Brain microvascular endothelial cell (primary cell): ENCODE results near the gene STAG2.

Experiments
- DNase-seq: peaks from one replicate; pipeline ENCODE4 v3.0.0-alpha.2; 2020
- H3K27ac ChIP-seq: fragments of 250-450 bp; sonication (Bioruptor Pico); 2 replicates; pipeline ENCODE4 v1.5.1; 2020; ENCODE audit warnings: mild to moderate bottlenecking, moderate library complexity
- H3K27me3 ChIP-seq: fragments of 250-450 bp; sonication (Bioruptor Pico); replicated peaks from 2 replicates; pipeline ENCODE4 v1.5.1; 2020; ENCODE audit warnings: mild to moderate bottlenecking
- H3K36me3 ChIP-seq: fragments of 250-450 bp; sonication (Bioruptor Pico); replicated peaks from 2 replicates; pipeline ENCODE4 v1.5.1; 2020; ENCODE audit warnings: mild to moderate bottlenecking
- H3K4me3 ChIP-seq: 2 replicates; pipeline ENCODE4 v1.5.1; 2011; ENCODE audit warnings: low read depth, mild to moderate bottlenecking, control low read depth, low read length, moderate library complexity
- in situ Hi-C: cut with HindIII; loops from 2 replicates; pipeline ENCODE4 v1.10.0; 2017; ENCODE audit warnings: low sequenced_read_pairs, low pct_ligation_motif_present
- TF ChIP-seq, protein P1 (sequence below): IDR thresholded peaks from 2 replicates; pipeline ENCODE4 v1.5.1; 2011; ENCODE audit warnings: low read depth, mild to moderate bottlenecking, moderate library complexity, low read length, control low read depth, inconsistent platforms; ENCODE audit errors: missing control alignments

Gene STAG2

DNA sequence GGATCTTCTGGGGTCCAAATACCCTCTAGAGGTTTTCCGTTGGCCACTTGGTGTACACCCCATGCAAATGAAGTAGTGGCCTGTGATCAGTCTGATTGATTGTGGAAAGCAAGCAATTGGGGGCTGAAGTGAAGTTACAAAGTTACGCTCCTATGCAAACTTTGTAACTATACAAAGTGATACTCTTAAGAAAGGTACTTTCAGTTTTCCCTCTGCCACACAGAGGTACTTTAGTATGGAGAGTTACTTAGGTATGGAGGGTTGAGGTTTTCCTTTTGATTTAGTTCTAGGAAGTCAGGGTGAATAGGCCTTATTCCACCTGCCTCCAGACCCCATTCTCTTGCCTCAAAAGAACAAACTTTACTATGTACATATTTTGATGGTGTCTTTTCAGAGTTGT lies 28.7 kb downstream of the STAG2 start:
- H3K36me3 ChIP-seq, result no peaks in the 10 kb centered on the region
- no peaks in the 10 kb centered on the region for H3K27me3 ChIP-seq
- no peak overlapping the region for H3K27ac ChIP-seq
- in situ Hi-C loops, result no loop called here
- DNase-seq, result no peak
- H3K4me3 ChIP-seq, result no peak overlapping the region
- TF ChIP-seq, protein P1, sequence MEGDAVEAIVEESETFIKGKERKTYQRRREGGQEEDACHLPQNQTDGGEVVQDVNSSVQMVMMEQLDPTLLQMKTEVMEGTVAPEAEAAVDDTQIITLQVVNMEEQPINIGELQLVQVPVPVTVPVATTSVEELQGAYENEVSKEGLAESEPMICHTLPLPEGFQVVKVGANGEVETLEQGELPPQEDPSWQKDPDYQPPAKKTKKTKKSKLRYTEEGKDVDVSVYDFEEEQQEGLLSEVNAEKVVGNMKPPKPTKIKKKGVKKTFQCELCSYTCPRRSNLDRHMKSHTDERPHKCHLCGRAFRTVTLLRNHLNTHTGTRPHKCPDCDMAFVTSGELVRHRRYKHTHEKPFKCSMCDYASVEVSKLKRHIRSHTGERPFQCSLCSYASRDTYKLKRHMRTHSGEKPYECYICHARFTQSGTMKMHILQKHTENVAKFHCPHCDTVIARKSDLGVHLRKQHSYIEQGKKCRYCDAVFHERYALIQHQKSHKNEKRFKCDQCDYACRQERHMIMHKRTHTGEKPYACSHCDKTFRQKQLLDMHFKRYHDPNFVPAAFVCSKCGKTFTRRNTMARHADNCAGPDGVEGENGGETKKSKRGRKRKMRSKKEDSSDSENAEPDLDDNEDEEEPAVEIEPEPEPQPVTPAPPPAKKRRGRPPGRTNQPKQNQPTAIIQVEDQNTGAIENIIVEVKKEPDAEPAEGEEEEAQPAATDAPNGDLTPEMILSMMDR, result no peak

DNA sequence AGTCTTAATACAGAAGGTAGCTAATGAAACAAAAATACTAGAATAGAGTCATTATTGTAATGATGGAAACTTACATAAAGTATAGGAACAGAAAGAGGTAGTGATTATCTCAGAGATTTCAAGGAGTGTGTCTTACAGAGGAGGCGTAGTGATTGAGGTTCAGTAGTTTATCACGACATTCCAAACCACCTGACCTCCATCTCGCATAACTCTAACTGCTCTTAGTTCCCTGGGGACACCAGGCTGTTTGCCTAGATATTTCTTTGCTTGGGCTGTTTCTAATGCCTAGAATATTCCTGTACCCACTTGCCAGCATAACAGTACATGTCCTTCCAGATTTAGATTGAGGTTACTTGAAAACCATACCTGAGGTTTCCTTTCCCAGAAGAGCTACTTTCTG lies 29.1 kb downstream of the STAG2 start:
- DNase-seq, result peak; percentile 14
- no peaks in the 10 kb centered on the region for H3K36me3 ChIP-seq
- TF ChIP-seq, protein P1, result no peak
- H3K27me3 ChIP-seq, result no peaks in the 10 kb centered on the region
- H3K4me3 ChIP-seq, result no peak overlapping the region
- in situ Hi-C loops, result no loop called here
- no peak overlapping the region for H3K27ac ChIP-seq

DNA sequence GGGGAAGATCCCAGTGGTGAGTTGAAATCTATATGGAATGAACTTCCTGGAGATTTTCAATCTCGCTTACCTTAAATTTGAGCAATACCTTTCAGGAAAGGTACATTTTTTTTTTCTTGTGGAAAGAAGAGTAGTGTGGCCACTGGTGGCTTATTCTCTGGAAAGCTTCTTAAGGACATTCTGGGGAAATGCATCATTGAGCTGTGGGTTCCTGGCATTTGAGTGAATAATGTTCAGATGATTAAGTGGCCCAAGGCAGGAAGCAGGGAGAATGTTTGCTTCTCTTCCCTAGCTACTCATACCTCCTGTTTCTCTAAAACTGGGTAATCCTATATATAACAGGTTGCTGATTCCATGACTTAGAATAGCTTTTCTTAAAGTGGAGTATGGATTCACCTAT lies 31.8 kb downstream of the STAG2 start:
- no peaks in the 10 kb centered on the region for H3K27me3 ChIP-seq
- in situ Hi-C loops, result no loop called here
- H3K36me3 ChIP-seq, result no peaks in the 10 kb centered on the region
- TF ChIP-seq, protein P1, result no peak
- H3K27ac ChIP-seq, result peak overlapping the region; percentile 16
- DNase-seq, result peak; percentile 65
- no peak overlapping the region for H3K4me3 ChIP-seq

DNA sequence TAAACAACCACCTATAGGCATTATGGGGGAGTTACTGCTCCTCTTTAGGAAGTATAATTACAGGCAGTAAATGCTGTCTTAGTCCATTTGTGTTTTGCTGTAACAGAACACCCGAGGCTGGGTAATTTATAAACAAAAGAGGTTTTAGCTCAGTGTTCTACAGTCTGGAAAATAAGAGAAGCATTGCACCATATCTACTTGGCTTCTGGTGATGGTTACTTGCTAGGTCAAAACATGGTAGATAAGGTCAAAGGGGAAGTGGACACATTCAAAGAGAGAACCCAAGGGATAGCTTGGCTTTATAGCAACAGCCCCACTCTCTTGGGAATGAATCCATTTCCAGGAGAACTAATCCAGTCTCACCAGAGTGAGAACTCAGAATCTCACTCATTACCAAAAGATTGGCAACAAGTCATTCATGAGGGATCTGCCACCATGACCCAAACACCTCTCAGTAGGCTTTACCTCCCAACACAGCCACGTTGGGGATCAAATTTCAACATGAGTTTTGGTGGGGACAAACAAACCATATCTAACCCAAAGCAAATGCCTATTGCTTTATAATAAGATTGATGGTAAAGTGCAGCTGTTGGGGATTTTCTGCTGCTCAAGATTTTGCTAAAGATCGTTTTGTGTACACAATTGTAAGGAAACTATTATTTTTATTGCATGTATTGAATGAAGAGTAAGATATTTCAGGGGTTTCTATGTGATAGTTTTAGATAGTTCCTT lies 32.6 kb downstream of the STAG2 start:
- TF ChIP-seq, protein P1, result no peak
- in situ Hi-C loops, result no loop called here
- Histone ChIP-seq H3K27me3 (no peaks in the 10 kb centered on the region), H3K4me3 (no peak overlapping the region), H3K36me3 (no peaks in the 10 kb centered on the region), H3K27ac (peak overlapping the region; percentile 25)
- no peak for DNase-seq

DNA sequence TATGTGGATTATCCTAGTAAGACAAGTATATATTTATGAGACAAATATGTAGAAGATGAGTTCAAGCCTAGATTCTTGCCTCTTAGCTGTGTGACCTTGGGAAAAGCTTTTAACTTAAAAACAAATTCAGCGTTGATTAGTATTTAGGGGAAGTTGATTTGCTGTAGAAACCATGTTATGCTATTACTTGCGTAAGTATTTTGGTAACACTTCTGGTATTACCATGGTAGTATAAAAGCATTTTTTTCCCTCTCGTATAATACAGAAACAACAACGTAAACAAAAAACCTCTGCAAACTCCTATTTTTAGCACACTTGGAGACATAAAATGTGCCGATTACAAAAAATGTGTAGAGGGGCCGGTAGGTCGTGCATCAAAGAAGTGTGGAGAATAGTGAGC lies 33.2 kb downstream of the STAG2 start:
- H3K36me3 ChIP-seq, result no peaks in the 10 kb centered on the region
- no peak overlapping the region for H3K4me3 ChIP-seq
- in situ Hi-C loops, result no loop called here
- H3K27ac ChIP-seq, result no peak overlapping the region
- H3K27me3 ChIP-seq, result no peaks in the 10 kb centered on the region
- TF ChIP-seq, protein P1, result no peak
- no peak for DNase-seq

DNA sequence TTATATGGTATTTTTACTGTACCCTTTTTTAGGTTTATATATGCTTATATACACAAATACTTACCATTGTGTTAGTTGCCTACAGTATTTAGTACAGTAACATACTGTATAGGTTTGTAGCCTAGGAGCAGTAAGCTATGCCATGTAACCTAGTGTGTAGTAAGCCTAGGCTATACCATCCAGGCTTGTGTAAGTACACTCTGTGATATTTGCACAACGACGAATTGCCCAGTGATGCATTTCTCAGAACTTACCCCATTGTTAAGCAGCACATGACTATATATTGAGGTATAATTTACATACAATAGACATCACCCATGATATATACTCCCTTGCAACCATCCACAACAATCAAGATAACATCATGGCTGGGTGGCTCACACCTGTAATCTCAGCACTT lies 40.1 kb downstream of the STAG2 start:
- in situ Hi-C loops, result no loop called here
- H3K4me3 ChIP-seq, result no peak overlapping the region
- no peaks in the 10 kb centered on the region for H3K36me3 ChIP-seq
- no peak overlapping the region for H3K27ac ChIP-seq
- no peaks in the 10 kb centered on the region for H3K27me3 ChIP-seq
- no peak for DNase-seq
- TF ChIP-seq, protein P1, result no peak
